Measurements from ENCODE around the gene TBL1X. TPM values are rescaled to one million over a fixed set of nuclear protein-coding genes. Genes with fewer than 3 reads are reported as not detected.
"Not testable (repeated sequence)": the region's sequence is repeated elsewhere in the genome, so short reads cannot be mapped to it uniquely, and the experiment has no call there.

The TBL1X gene
- 8.6 and 13.9 TPM in 2 replicates for total RNA-seq (2014; rRNA removed)
- 6.6 TPM for polyA plus RNA-seq (2012)

DNA sequence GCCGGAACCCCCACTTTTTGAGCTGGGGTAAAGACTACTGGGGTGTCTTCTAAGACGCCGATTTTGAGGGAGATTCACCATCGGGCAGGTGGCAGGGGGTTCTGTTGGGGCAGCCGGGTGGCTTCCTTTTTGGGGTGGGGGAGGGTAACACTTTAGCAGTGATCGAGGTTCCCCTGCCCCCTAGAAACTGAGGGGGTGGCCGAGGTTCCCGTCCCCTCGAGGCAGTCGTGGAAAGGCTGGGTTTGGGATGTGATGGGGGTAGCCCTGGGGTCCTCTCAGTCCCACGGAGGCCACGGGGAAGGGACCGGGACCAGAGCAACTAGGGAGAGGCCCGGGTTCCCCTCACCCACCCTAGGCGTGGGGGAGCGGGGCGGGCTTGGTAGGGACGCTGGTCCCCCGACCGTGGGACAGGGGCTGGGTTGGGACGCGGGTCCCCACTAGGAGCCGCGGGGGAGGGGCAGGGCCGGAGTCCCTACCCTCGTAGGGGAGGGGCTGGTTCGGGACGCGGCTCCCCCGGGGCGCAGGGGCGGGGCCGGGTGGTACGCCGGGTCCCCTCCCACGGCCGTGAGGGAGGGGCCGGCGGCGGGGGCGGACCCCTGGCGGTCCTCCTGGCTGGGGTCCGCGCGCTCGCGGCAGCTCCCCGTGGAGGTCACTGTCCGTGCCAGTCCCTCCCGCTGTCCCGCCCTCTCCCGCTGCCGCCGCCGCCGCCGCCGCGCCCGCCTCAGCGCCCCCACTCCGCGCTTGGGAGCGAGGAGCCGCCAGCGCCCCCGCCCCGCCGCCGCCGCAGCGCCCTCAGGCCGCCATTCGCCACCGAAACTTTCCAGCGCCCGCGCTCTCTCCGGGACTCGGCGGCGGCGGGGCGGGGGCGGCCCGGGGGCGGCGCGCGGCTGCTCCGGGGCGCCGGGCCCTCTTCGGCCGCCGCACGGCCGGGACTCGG lies at the start of gene TBL1X:
Gene TBL1X, plus strand, starts transcription at position 624 of the 937 bp plus-strand sequence. CDS start 188,529 bp downstream, outside the sequence.
- DNase-seq (ENCODE audit: low read depth) = peak; percentile 21

DNA sequence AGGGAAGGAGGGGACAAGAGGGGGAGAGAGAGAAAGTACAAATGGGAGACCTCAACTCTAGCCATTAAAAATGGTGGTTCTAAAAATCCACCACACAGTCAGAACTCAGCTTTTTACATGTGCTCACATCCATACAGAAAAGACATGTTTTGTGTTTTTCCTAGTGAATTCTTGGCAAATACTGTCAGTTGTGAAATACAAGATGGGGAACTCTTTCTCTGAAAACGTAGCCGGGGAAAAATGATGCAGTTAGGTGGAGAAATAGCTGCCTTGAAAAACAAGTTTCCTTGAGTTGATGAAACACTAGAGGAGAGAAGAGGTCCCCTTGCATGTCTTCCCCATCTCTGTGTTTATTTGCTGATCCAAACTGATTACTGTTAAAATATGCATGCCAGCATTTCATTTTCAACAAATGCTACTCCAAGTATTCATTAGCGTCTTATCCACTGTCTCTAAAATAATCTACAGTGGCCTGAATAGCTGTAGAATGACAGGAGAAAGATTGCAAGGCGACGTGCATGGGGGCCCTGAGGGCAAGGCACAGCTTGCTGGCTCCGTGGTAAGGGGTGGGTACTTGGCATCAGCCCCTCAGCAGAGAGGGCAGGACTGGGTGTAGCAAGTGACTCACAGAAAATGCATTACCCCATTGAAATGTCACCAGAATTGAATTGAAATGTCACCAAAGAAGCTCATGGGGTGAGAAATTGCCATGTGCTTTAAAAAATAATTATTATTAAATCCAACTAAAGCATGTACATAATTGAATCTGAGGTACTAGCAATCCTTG lies 48.1 kb upstream of the TBL1X start:
- DNase-seq (ENCODE audit: low read depth) = peak; percentile 31

GRCh38 chrX:9418262-9418661 lies 46.6 kb upstream of the TBL1X start:
- no peak for DNase-seq (ENCODE audit: low read depth)

- DNase-seq (ENCODE audit: low read depth) = no peak
These were observed 44.3 kb upstream of the TBL1X start for GRCh38 chrX:9420275-9421265.

DNA sequence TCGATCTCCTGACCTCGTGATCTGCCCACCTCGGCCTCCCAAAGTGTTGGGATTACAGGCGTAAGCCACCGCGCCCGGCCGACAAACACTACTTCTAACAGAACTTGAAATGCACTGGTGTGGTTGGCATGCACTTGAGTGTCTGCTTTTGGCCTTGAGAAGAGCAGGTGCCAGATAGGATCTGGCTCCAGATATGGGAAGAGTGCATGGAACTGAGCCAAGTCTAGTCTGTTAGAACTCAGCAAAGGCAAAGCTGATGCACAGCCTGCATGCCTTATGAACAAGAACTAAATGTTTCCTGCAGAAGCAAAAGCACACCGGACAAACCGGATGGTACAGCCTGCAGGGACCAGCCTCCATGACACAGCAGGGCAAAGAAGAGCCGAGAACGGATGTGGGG lies 35.1 kb upstream of the TBL1X start:
- DNase-seq (ENCODE audit: low read depth) = no peak

- DNase-seq (ENCODE audit: low read depth) = no peak
These were observed 34.4 kb upstream of the TBL1X start for GRCh38 chrX:9430346-9430921.

- DNase-seq (ENCODE audit: low read depth) = no peak
These were observed 33.6 kb upstream of the TBL1X start for GRCh38 chrX:9431281-9431680.

GRCh38 chrX:9433596-9433995 lies 31.3 kb upstream of the TBL1X start:
- DNase-seq (ENCODE audit: low read depth) = no peak

DNA sequence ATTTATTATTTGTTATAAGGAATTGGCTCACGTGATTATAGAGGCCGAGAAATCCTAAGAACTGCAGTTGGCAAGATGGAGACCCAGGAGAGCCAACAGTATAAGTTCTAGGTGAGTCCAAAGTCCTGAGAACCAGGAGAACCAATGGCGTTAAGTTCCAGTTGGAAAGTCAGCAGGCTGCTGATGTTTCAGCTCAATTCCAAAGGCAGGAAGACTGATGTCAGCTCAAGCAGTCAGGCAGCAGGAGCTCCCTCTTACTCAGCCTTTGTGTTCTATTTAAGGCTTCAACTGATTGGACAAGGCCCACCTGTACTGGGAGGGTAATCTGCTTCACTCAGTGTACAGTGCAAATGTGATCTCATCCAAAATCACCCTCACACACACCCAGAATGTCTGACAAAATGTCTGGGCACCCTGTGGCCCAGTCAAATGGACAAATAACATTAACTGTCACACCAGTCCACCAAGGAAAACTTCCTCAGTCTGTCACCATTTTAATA lies 30.8 kb upstream of the TBL1X start:
- DNase-seq (ENCODE audit: low read depth) = no peak

DNA sequence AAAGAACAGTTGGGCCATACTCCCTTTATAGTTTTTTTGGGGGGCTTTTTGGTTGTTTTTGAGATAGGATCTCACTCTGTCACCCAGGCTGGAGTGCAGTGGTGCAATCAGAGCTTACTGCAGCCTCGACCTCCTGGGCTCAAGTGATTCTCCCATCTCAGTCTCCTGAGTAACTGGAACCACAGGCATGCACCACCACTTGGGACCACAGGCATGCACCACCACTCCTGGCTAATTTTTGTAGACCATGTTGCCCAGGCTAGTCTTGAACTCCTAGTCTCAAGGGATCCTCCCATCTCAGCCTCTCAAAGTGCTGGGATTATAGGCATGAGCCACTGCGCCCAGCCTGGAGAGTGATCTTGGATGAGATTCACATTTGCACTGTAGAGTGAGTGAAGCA lies 29.8 kb upstream of the TBL1X start:
- not testable (repeated sequence) for DNase-seq (ENCODE audit: low read depth)

GRCh38 chrX:9436812-9437211 lies 28.0 kb upstream of the TBL1X start:
- no peak for DNase-seq (ENCODE audit: low read depth)

DNA sequence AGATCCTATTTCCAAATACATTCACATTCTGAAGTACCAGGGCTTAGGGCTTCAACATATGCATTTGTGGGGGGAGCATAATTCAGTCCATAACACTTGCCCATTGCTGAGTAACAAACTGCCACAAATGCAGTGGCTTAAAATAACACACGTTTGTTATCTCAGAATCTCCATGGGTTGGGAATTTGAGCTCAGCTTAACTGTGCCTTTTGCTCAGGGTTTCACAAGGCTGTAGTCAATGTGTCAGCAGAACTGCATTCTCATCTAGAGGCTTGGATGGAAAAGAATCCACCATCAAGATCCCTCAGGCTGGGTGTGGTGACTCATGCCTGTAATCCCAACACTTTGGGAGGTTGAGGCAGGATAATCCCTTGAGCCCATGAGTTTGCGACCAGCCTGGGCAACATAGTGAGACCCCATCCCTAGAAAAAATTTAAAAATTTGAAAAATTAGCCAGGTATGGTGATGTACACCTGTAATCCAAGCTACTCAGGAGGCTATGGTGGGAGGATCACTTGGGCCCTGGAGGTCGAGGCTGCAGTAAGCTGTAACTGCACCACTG lies 25.8 kb upstream of the TBL1X start:
- DNase-seq (ENCODE audit: low read depth) = peak; percentile 31

DNA sequence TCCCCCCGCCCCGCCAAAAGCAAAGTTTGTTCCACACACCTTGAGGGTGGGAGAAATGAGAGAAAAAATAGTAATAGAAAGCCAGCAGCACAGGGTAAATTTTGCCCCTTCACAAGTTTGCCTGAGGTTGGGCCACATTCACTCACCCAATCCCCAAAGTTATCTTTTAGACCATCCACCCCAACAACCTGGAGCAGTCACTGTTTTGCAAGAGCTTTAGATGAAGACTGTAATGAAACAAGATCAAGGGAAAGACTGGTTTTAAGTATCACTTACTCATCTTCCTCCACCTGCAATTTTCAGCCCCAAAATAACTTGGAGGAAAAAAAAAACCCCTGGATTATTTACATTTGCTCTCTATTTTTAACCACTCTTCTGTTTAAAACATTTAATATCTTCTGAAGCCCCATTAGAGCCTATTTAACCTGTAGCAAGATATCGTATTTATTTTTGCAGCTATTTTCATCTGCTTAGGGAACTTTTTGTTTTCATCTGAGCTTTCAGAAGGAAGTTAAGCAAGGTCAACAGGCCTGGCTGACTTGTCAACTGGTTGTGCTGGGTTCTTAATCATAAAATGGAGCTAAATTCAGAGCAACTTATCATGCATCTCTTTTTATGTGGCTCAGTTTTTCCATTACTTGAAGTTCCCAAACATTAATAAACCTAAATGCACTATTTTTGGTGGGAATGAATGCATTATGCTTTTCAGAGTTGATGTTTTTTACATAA lies 24.6 kb upstream of the TBL1X start:
- no peak for DNase-seq (ENCODE audit: low read depth)

DNA sequence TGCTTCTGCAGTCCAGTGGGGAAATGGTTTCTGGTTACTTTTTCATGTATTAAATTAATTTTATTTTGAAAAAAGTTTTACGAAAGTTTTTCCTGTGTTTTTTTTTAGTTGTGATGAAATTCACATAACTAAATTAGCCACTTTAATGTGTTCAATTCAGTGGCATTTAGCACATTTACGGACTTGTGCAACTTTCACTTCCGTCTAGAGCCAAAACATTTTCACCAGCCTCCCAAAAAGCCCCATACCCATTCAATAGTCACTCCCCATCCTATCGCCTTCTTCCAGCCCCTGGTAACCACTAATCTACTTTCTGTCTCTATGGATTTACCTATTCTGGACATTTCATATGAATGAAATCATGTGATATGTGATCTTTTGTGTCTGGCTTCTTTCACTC lies 22.8 kb upstream of the TBL1X start:
- DNase-seq (ENCODE audit: low read depth) = no peak

DNA sequence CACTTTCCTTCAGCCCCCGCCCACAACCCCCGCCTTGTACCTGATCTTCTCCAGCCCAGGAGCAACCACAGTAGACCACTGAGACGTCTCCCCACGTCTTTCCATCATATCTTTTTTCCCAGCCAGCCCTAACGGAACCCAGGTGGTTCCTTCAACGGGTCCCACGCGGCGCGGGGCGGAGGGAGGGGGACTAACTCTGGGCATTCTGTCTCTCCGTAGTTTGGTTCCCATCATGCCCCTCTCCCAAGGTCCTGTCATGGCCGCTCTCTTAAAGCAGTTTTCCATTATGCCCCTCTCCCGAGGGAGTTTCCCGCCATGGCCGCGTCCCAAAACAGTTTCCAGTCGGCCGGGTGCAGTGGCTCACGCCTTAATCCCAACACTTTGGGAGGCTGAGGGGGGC lies 21.5 kb upstream of the TBL1X start:
- no peak for DNase-seq (ENCODE audit: low read depth)

- DNase-seq (ENCODE audit: low read depth) = no peak
These were observed 17.0 kb upstream of the TBL1X start for GRCh38 chrX:9447906-9448305.

GRCh38 chrX:9456250-9457074 lies 8.4 kb upstream of the TBL1X start:
- no peak for DNase-seq (ENCODE audit: low read depth)

GRCh38 chrX:9458034-9458433 lies 6.8 kb upstream of the TBL1X start:
- not testable (repeated sequence) for DNase-seq (ENCODE audit: low read depth)
